ENCODE results near the gene SNX25. TPM values are rescaled to one million over a fixed set of nuclear protein-coding genes. Genes with fewer than 3 reads are reported as not detected.

The SNX25 gene
- total RNA-seq, 1 donor from 2014 or later: 29.5 TPM

DNA sequence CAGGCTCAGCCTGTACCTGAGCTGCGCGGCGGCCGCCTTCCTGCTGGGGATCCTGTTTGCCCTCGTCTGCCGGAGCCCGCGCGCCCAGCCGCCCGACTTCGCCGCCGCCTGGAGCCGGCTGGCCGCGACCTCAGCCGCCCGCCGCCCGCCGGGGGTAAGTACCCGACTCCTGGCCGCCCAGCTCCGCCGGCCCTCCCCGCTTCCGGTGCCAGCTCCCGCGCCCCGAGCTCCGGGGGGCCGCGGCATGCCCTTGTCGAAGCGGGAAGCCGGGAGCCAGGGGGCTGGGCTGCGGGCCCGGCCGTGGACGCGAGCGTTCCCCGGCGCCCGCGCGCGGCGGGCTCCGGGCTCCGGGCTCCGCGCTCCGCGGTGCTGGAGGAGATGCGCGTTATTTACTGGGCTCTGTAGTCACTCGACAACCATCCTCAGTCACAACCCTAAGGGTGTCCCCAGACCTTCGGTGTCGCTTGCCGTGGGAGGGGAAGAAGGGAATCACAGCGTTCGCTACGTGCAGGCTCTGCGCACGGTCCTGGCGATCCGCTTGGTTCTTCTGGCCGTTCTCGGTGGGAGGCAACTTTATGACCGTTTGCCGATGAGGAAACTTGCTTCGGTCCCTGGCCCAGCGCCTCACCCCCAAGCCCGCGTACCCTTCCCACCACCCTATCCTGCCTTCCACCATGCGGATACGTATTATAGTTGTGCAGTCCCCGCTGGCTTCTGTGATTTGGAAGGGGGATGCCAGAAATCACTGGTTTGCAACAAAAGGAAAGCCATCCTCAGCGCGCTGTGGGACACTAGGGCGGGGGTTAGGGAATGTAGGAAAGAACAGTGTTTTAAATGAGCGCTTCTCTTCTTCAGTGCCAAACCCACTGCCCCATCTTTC is 944 bp downstream of the SNX25 start:
- H3K79me2 ChIP-seq (ENCODE audit: insufficient read depth, low read length): peaks cover 53% of the 10 kb centered on the region
- Mint-ChIP-seq H3K4me3 (ENCODE audit: unreplicated experiment) (peak overlapping the region; percentile 98), H3K27ac (ENCODE audit: unreplicated experiment) (peak overlapping the region; percentile 92), H3K9me3 (ENCODE audit: unreplicated experiment) (no peaks in the 10 kb centered on the region), H3K4me1 (ENCODE audit: low read depth, unreplicated experiment) (peaks cover 20% of the 10 kb centered on the region), H3K27me3 (ENCODE audit: low read depth, unreplicated experiment) (no peaks in the 10 kb centered on the region), H3K36me3 (ENCODE audit: low read depth, unreplicated experiment) (no peaks in the 10 kb centered on the region)
- peak overlapping the region; percentile 89 for H3K9ac ChIP-seq (ENCODE audit: low read length)
- H3K4me1 ChIP-seq (ENCODE audit: insufficient read depth, low read length): peaks cover 14% of the 10 kb centered on the region
- peak overlapping the region; percentile 77 for H2AFZ ChIP-seq (ENCODE audit: low read depth, low read length)
- H3K4me3 ChIP-seq (ENCODE audit: insufficient read depth, low read depth, low read length): peak overlapping the region; percentile 86
- no peaks in the 10 kb centered on the region for H3K9me3 ChIP-seq (ENCODE audit: insufficient read depth, low read depth, low read length)
- TF ChIP-seq, protein P1, sequence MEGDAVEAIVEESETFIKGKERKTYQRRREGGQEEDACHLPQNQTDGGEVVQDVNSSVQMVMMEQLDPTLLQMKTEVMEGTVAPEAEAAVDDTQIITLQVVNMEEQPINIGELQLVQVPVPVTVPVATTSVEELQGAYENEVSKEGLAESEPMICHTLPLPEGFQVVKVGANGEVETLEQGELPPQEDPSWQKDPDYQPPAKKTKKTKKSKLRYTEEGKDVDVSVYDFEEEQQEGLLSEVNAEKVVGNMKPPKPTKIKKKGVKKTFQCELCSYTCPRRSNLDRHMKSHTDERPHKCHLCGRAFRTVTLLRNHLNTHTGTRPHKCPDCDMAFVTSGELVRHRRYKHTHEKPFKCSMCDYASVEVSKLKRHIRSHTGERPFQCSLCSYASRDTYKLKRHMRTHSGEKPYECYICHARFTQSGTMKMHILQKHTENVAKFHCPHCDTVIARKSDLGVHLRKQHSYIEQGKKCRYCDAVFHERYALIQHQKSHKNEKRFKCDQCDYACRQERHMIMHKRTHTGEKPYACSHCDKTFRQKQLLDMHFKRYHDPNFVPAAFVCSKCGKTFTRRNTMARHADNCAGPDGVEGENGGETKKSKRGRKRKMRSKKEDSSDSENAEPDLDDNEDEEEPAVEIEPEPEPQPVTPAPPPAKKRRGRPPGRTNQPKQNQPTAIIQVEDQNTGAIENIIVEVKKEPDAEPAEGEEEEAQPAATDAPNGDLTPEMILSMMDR (IDR thresholded peaks at IDR 0.05; ENCODE audit: insufficient read depth, low read depth, low read length): no peak
- no peak for TF ChIP-seq EZH2 (IDR thresholded peaks at IDR 0.05; ENCODE audit: insufficient read depth, low read length)
- no peak for FAIRE-seq
- peaks cover 23% of the 10 kb centered on the region for H4K20me1 ChIP-seq (ENCODE audit: insufficient read depth, low read length)
- no peaks in the 10 kb centered on the region for H3K36me3 ChIP-seq (ENCODE audit: insufficient read depth, low read length)
- H3K4me2 ChIP-seq (ENCODE audit: low read length): peak overlapping the region; percentile 94
- no peaks in the 10 kb centered on the region for H3K27me3 ChIP-seq (ENCODE audit: insufficient read depth, low read length)
- H3K27ac ChIP-seq (ENCODE audit: low read depth, low read length): peak overlapping the region; percentile 83
- peak; percentile 46 for DNase-seq (ENCODE audit: low read depth)

- H3K9me3 ChIP-seq (ENCODE audit: insufficient read depth, low read depth, low read length): no peaks in the 10 kb centered on the region
- peaks cover 23% of the 10 kb centered on the region for H4K20me1 ChIP-seq (ENCODE audit: insufficient read depth, low read length)
- Mint-ChIP-seq H3K9me3 (ENCODE audit: unreplicated experiment) (no peaks in the 10 kb centered on the region), H3K4me3 (ENCODE audit: unreplicated experiment) (peak overlapping the region; percentile 98), H3K27ac (ENCODE audit: unreplicated experiment) (peak overlapping the region; percentile 92), H3K27me3 (ENCODE audit: low read depth, unreplicated experiment) (no peaks in the 10 kb centered on the region), H3K36me3 (ENCODE audit: low read depth, unreplicated experiment) (no peaks in the 10 kb centered on the region), H3K4me1 (ENCODE audit: low read depth, unreplicated experiment) (peaks cover 20% of the 10 kb centered on the region)
- H3K27ac ChIP-seq (ENCODE audit: low read depth, low read length): peak overlapping the region; percentile 83
- peak overlapping the region; percentile 94 for H3K4me2 ChIP-seq (ENCODE audit: low read length)
- peaks cover 14% of the 10 kb centered on the region for H3K4me1 ChIP-seq (ENCODE audit: insufficient read depth, low read length)
- no peaks in the 10 kb centered on the region for H3K36me3 ChIP-seq (ENCODE audit: insufficient read depth, low read length)
- TF ChIP-seq EZH2 (IDR thresholded peaks at IDR 0.05; ENCODE audit: insufficient read depth, low read length): no peak
- TF ChIP-seq, protein P1 (IDR thresholded peaks at IDR 0.05; ENCODE audit: insufficient read depth, low read depth, low read length): no peak
- H3K27me3 ChIP-seq (ENCODE audit: insufficient read depth, low read length): no peaks in the 10 kb centered on the region
- peak overlapping the region; percentile 77 for H2AFZ ChIP-seq (ENCODE audit: low read depth, low read length)
- no peak for FAIRE-seq
- DNase-seq (ENCODE audit: low read depth): no peak
- peak overlapping the region; percentile 89 for H3K9ac ChIP-seq (ENCODE audit: low read length)
- peaks cover 60% of the 10 kb centered on the region for H3K79me2 ChIP-seq (ENCODE audit: insufficient read depth, low read length)
- H3K4me3 ChIP-seq (ENCODE audit: insufficient read depth, low read depth, low read length): peak overlapping the region; percentile 86
These were observed 1.6 kb downstream of the SNX25 start for GRCh38 chr4:185211035-185211434.

GRCh38 chr4:185211641-185212040 is 2.2 kb downstream of the SNX25 start:
- Histone ChIP-seq H3K4me3 (ENCODE audit: insufficient read depth, low read depth, low read length) (peak overlapping the region; percentile 86), H3K4me2 (ENCODE audit: low read length) (peak overlapping the region; percentile 94), H2AFZ (ENCODE audit: low read depth, low read length) (no peak overlapping the region), H3K4me1 (ENCODE audit: insufficient read depth, low read length) (peaks cover 14% of the 10 kb centered on the region), H4K20me1 (ENCODE audit: insufficient read depth, low read length) (peaks cover 24% of the 10 kb centered on the region), H3K9me3 (ENCODE audit: insufficient read depth, low read depth, low read length) (no peaks in the 10 kb centered on the region), H3K36me3 (ENCODE audit: insufficient read depth, low read length) (no peaks in the 10 kb centered on the region), H3K79me2 (ENCODE audit: insufficient read depth, low read length) (peaks cover 65% of the 10 kb centered on the region), H3K27me3 (ENCODE audit: insufficient read depth, low read length) (no peaks in the 10 kb centered on the region), H3K9ac (ENCODE audit: low read length) (peak overlapping the region; percentile 89), H3K27ac (ENCODE audit: low read depth, low read length) (no peak overlapping the region)
- Mint-ChIP-seq H3K36me3 (ENCODE audit: low read depth, unreplicated experiment) (no peaks in the 10 kb centered on the region), H3K9me3 (ENCODE audit: unreplicated experiment) (no peaks in the 10 kb centered on the region), H3K4me3 (ENCODE audit: unreplicated experiment) (peak overlapping the region; percentile 98), H3K27ac (ENCODE audit: unreplicated experiment) (no peak overlapping the region), H3K27me3 (ENCODE audit: low read depth, unreplicated experiment) (no peaks in the 10 kb centered on the region), H3K4me1 (ENCODE audit: low read depth, unreplicated experiment) (peaks cover 21% of the 10 kb centered on the region)
- no peak for DNase-seq (ENCODE audit: low read depth)
- no peak for TF ChIP-seq EZH2 (IDR thresholded peaks at IDR 0.05; ENCODE audit: insufficient read depth, low read length)
- TF ChIP-seq, protein P1 (IDR thresholded peaks at IDR 0.05; ENCODE audit: insufficient read depth, low read depth, low read length): no peak
- FAIRE-seq: no peak
